GM19025 (cell line): ENCODE results near the gene XYLB.
"Not testable (repeated sequence)": the region's sequence is repeated elsewhere in the genome, so short reads cannot be mapped to it uniquely, and the experiment has no call there.

Experiments
- ATAC-seq: cut with Tn5 transposase; IDR thresholded peaks from one replicate; pipeline ENCODE4 v1.9.1; 2021; ENCODE audit warnings: mild to moderate bottlenecking, low read depth, moderate library complexity; ENCODE audit not compliant: unreplicated experiment

XYLB gene

GRCh38 chr3:38386992-38387750 is 40.6 kb downstream of the XYLB start:
- ATAC-seq, result no peak

GRCh38 chr3:38387862-38388261 is 41.3 kb downstream of the XYLB start:
- no peak for ATAC-seq

- ATAC-seq, result no peak
These were observed 46.1 kb downstream of the XYLB start for GRCh38 chr3:38392604-38393163.

- ATAC-seq, result no peak
These were observed 49.7 kb downstream of the XYLB start for GRCh38 chr3:38396239-38396638.

GRCh38 chr3:38396861-38397260 is 50.3 kb downstream of the XYLB start:
- no peak for ATAC-seq

- ATAC-seq, result no peak
These were observed 50.7 kb downstream of the XYLB start for GRCh38 chr3:38397320-38397719.

- ATAC-seq, result no peak
These were observed 54.8 kb downstream of the XYLB start for GRCh38 chr3:38401246-38401962.

- no peak for ATAC-seq
These were observed 57.7 kb downstream of the XYLB start for GRCh38 chr3:38404286-38404685.

GRCh38 chr3:38411591-38411990 is 65.0 kb downstream of the XYLB start:
- ATAC-seq, result no peak

- ATAC-seq, result not testable (repeated sequence)
These were observed 74.2 kb downstream of the XYLB start for GRCh38 chr3:38420758-38421157.

- no peak for ATAC-seq
These were observed 75.2 kb downstream of the XYLB start for GRCh38 chr3:38421679-38422336.

- ATAC-seq, result not testable (repeated sequence)
These were observed 80.3 kb downstream of the XYLB start for GRCh38 chr3:38426798-38427426.

- ATAC-seq, result not testable (repeated sequence)
These were observed 86.5 kb downstream of the XYLB start for GRCh38 chr3:38432871-38433658.

GRCh38 chr3:38433661-38434060 is 87.1 kb downstream of the XYLB start:
- not testable (repeated sequence) for ATAC-seq

GRCh38 chr3:38438436-38439069 is 92.0 kb downstream of the XYLB start:
- not testable (repeated sequence) for ATAC-seq

- not testable (repeated sequence) for ATAC-seq
These were observed 96.6 kb downstream of the XYLB start for GRCh38 chr3:38443205-38443604.

- ATAC-seq, result no peak
These were observed 99.6 kb downstream of the XYLB start for GRCh38 chr3:38446085-38446686.

- no peak for ATAC-seq
These were observed 100.2 kb downstream of the XYLB start for GRCh38 chr3:38446812-38447211.

GRCh38 chr3:38450853-38451252 is 104.3 kb downstream of the XYLB start:
- ATAC-seq, result no peak
